ENCODE results near the gene EDC3. TPM values are rescaled to one million over a fixed set of nuclear protein-coding genes. Genes with fewer than 3 reads are reported as not detected.

The EDC3 gene
- total and polyA plus RNA-seq, 8 donors, result 27.9 to 43.6 (median 36.7) TPM

GRCh38 chr15:74605795-74606150, 90.1 kb downstream of the EDC3 start:
- Histone ChIP-seq H3K27me3 (no peaks in the 10 kb centered on the region), H3K4me3 (no peak overlapping the region), H3K4me1 (no peaks in the 10 kb centered on the region), H3K9me3 (no peaks in the 10 kb centered on the region), H3K36me3 (no peaks in the 10 kb centered on the region), H3K27ac (no peak overlapping the region)
- TF ChIP-seq CTCF (IDR thresholded peaks at IDR 0.05), result no peak
- ATAC-seq, result no peak
- intact Hi-C loops (cut with DNase I), result no loop called here
- DNase-seq, result no peak

GRCh38 chr15:74604983-74605794, 90.6 kb downstream of the EDC3 start:
- ATAC-seq (no peak), DNase-seq (peak in 1 of 4 donors; percentile 17)
- Histone ChIP-seq H3K9me3 (no peaks in the 10 kb centered on the region), H3K36me3 (no peaks in the 10 kb centered on the region), H3K27me3 (no peaks in the 10 kb centered on the region), H3K4me3 (no peak overlapping the region), H3K27ac (no peak overlapping the region), H3K4me1 (no peaks in the 10 kb centered on the region)
- intact Hi-C loops (cut with DNase I), result no loop called here
- no peak for TF ChIP-seq CTCF (IDR thresholded peaks at IDR 0.05)

- Histone ChIP-seq H3K9me3 (no peaks in the 10 kb centered on the region), H3K36me3 (no peaks in the 10 kb centered on the region), H3K27ac (no peak overlapping the region), H3K4me1 (peaks cover 6 to 10% of the 10 kb centered on the region in 2 donors), H3K4me3 (no peak overlapping the region), H3K27me3 (no peaks in the 10 kb centered on the region)
- TF ChIP-seq CTCF (IDR thresholded peaks at IDR 0.05), result no peak
- intact Hi-C loops (cut with DNase I), result no loop called here
- DNase-seq, result peak in 1 of 4 donors; percentile 49
- no peak for ATAC-seq
These were observed 91.8 kb downstream of the EDC3 start for GRCh38 chr15:74603789-74604705.

DNA sequence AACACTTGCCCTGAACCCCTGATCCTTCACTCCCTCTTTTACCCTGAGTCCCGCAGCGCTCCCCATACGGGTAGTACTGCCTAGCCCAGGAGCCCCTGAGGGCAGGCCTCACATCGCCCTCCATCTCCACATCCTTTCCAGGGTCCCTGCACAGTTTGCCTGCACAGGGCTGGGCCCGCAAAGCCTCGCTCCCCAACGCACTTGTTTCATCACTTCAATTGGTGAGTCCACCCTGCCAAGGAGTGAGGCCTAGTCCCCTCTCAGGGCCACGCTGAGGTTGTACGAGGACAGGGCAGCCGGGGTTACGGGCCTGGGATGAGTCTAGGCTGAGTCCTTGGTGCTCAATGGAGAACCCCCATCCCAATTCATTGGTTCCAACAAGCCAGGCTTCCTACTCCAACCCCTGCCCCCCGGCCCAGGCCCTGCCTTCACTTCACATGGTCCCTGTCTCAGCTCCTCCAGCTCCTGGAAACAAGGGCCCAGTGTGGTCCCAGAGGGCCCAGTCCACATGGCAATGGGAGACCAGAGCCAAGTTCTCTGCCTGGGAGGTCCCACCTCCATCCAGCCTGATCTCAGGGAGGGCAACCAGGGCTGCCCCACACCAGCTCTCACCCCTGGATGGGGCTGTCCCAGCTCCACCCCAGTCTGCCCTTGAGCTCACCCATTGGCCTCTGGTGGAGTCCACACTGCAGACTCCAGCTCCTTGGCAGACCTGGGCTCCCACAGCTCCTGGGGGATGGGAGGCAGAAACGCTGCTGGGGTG, 92.6 kb downstream of the EDC3 start:
- intact Hi-C loops (cut with DNase I), result no loop called here
- no peak for TF ChIP-seq CTCF (IDR thresholded peaks at IDR 0.05)
- peak in 1 of 4 donors; percentile 55 for DNase-seq
- Histone ChIP-seq H3K9me3 (no peaks in the 10 kb centered on the region), H3K27me3 (no peaks in the 10 kb centered on the region), H3K4me1 (peaks cover 6 to 17% of the 10 kb centered on the region in 2 donors), H3K4me3 (no peak overlapping the region), H3K27ac (no peak overlapping the region), H3K36me3 (no peaks in the 10 kb centered on the region)
- no peak for ATAC-seq

Data from left lung (tissue), 10 donors.